Duodenal mucosa (tissue), 2 donors: ENCODE results near the gene AGBL3.

Experiments
- H3K27ac ChIP-seq: one replicate; pipeline ENCODE4 v1.7.0; 2013; ENCODE audit warnings: low read depth, low read length
- H3K27me3 ChIP-seq, 2 donors: one replicate each; pipeline ENCODE4 v1.7.0; 2013; ENCODE audit warnings: low read length in 2 of 2, control low read depth in 1 of 2; ENCODE audit not compliant: insufficient read depth in 2 of 2, control insufficient read depth in 1 of 2
- H3K36me3 ChIP-seq, 2 donors: one replicate each; pipeline ENCODE4 v1.7.0; 2013; ENCODE audit warnings: low read length in 2 of 2, control low read depth in 1 of 2; ENCODE audit not compliant: insufficient read depth in 2 of 2, control insufficient read depth in 1 of 2
- H3K4me1 ChIP-seq, 2 donors: one replicate each; pipeline ENCODE4 v1.7.0; 2013; ENCODE audit warnings: low read length in 2 of 2, control low read depth in 1 of 2; ENCODE audit not compliant: insufficient read depth in 2 of 2, control insufficient read depth in 1 of 2
- H3K4me3 ChIP-seq, 2 donors: one replicate each; pipeline ENCODE4 v1.7.0; 2013; ENCODE audit warnings: low read length in 2 of 2, low read depth in 1 of 2
- H3K9ac ChIP-seq, 2 donors: one replicate each; pipeline ENCODE4 v1.7.0; 2013; ENCODE audit warnings: low read length in 2 of 2, low read depth in 1 of 2
- H3K9me3 ChIP-seq, 2 donors: one replicate each; pipeline ENCODE4 v1.7.0; 2013; ENCODE audit warnings: low read length in 2 of 2, control low read depth in 1 of 2; ENCODE audit not compliant: control insufficient read depth in 1 of 2

The AGBL3 gene

GRCh38 chr7:134986363-134987251, at the start of gene AGBL3:
Gene AGBL3 (plus strand): TSS chr7:134986508. CDS start chr7:134987934, 1,426 bp downstream.
- no peaks in the 10 kb centered on the region for H3K9me3 ChIP-seq
- peaks cover 12 to 27% of the 10 kb centered on the region in 2 donors for H3K4me1 ChIP-seq
- peak within 1 kb of the TSS; percentile 90 to 96 for H3K9ac ChIP-seq
- no peaks in the 10 kb centered on the region for H3K27me3 ChIP-seq
- no peaks in the 10 kb centered on the region for H3K36me3 ChIP-seq
- H3K4me3 ChIP-seq: peak within 1 kb of the TSS; percentile 96 to 99
- peak within 1 kb of the TSS; percentile 77 for H3K27ac ChIP-seq

DNA sequence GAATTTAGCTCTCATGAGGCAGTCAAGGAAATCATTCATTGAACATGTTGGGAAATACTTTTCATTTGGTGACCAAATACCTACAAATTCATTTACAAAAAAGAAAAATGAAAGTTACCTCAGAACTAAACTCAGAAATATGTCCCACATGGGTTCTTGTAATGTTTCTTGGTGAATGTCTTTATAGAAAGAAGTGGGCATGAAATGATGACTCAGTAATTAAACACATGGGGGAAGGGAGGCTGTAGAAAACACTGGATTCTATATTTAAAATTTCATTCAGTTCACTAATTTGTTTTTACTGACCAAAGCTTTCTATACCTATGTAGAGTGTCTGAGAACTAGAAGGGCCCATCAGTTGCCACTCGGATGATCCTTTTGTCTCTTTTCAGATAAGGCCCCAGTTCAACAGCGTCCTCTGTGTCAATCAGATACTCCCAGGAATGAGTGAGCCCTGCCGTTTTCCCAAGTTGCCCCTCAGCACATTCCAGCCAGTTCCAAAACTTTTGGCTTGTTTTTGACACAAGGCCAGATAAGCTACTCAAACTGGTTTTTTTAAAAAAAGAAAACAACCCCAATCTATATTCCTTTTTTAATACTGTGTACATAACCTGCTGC, 49.3 kb upstream of the AGBL3 start:
- Histone ChIP-seq H3K27ac (no peak overlapping the region), H3K4me1 (peaks cover 0 to 6% of the 10 kb centered on the region in 2 donors), H3K36me3 (no peaks in the 10 kb centered on the region), H3K9ac (no peak overlapping the region), H3K27me3 (no peaks in the 10 kb centered on the region), H3K4me3 (no peak overlapping the region), H3K9me3 (no peaks in the 10 kb centered on the region)

GRCh38 chr7:134938141-134938540, 48.2 kb upstream of the AGBL3 start:
- Histone ChIP-seq H3K9ac (no peak overlapping the region), H3K36me3 (no peaks in the 10 kb centered on the region), H3K27me3 (no peaks in the 10 kb centered on the region), H3K9me3 (no peaks in the 10 kb centered on the region), H3K4me1 (peaks cover 0 to 9% of the 10 kb centered on the region in 2 donors), H3K4me3 (no peak overlapping the region), H3K27ac (no peak overlapping the region)

DNA sequence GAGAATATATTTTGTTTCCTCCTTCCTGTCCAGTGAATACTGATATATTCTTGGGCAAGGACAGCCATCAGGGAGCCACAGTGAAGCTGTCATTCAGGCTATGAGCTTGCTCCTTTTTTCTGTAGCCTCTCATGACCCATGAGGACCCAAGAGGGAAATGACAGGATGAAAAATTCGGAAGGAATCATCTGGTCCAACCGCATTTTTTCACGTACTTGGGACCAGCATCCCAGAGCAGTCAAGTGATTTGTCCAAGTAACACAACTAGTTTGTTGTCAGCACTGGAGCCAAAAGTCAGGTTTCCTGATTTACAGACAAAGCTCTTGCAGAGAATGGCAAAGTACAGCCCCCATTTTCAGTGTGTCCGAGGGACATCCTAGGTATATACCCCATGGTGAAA, 47.2 kb upstream of the AGBL3 start:
- no peaks in the 10 kb centered on the region for H3K36me3 ChIP-seq
- peaks cover 0 to 9% of the 10 kb centered on the region in 2 donors for H3K4me1 ChIP-seq
- H3K9ac ChIP-seq: no peak overlapping the region
- H3K4me3 ChIP-seq: no peak overlapping the region
- no peaks in the 10 kb centered on the region for H3K9me3 ChIP-seq
- no peaks in the 10 kb centered on the region for H3K27me3 ChIP-seq
- no peak overlapping the region for H3K27ac ChIP-seq

- Histone ChIP-seq H3K9ac (no peak overlapping the region), H3K27ac (no peak overlapping the region), H3K4me1 (peaks cover 8 to 17% of the 10 kb centered on the region in 2 donors), H3K4me3 (no peak overlapping the region), H3K9me3 (no peaks in the 10 kb centered on the region), H3K27me3 (no peaks in the 10 kb centered on the region), H3K36me3 (no peaks in the 10 kb centered on the region)
Observed at GRCh38 chr7:134940729-134941128, 45.6 kb upstream of the AGBL3 start.

- Histone ChIP-seq H3K27ac (no peak overlapping the region), H3K27me3 (no peaks in the 10 kb centered on the region), H3K9ac (no peak overlapping the region), H3K36me3 (no peaks in the 10 kb centered on the region), H3K9me3 (no peaks in the 10 kb centered on the region), H3K4me1 (peaks cover 9 to 20% of the 10 kb centered on the region in 2 donors), H3K4me3 (no peak overlapping the region)
Observed at GRCh38 chr7:134941185-134941900, 45.0 kb upstream of the AGBL3 start.

DNA sequence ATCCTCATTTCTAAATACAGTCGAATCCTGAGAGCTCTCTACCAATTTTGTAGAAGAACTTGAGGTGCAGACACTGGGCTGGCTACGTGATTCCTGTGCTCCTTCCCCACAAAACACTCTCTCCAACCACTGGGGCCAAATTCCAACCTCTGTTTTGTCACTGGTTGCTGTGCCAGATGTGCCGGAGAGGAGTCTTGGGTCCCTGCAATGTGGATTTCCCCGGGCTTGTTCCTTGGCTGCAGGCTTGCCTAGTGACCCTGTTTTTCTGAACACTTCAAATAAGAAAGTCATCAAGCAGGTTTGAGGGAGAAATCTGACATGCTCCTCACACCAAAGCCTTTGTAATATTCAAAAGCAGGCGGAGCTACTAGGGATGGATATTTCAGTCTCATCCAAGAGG, 44.4 kb upstream of the AGBL3 start:
- Histone ChIP-seq H3K36me3 (no peaks in the 10 kb centered on the region), H3K27me3 (no peaks in the 10 kb centered on the region), H3K9me3 (no peaks in the 10 kb centered on the region), H3K4me3 (no peak overlapping the region), H3K9ac (no peak overlapping the region), H3K4me1 (peaks cover 9 to 20% of the 10 kb centered on the region in 2 donors), H3K27ac (no peak overlapping the region)

DNA sequence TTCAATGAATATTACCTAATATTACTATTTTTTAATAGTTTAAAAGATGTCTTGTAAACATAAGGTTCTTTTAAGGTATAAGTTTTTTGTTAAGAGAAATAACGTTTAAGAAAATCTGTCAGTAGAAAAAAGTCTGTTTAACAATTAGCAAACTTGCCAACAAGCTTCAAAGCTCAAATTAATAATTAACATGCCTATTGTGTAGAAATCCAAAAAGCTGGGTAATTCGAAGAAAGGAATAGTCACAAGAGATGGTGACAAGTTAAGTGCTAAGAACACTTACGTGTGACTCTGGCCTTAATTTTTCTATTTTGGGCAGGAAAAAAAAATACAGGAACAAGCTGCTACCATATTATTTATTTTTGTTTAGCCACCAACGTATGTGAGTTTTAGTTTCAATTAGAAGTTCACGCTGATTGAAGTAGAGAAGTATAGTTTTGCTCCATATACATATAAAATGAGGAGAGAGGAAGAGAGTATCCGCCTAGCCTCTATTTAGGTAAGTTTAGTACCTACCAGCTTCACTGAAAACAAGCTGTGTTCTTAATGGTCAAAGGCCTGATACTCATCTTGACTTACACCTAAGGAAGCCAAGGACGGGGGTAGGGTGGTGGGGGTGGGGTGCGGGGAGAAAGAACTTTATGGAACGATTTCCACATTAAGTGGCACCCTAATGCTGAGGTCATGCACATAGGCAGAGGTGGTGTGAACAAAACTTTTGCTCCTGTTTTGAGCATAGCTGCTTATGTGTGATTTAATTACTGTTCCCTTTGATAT, 43.4 kb upstream of the AGBL3 start:
- no peak overlapping the region for H3K9ac ChIP-seq
- H3K27ac ChIP-seq: no peak overlapping the region

GRCh38 chr7:134943785-134944400, 42.4 kb upstream of the AGBL3 start:
- Histone ChIP-seq H3K9me3 (no peaks in the 10 kb centered on the region), H3K4me3 (no peak overlapping the region), H3K27ac (no peak overlapping the region), H3K9ac (no peak overlapping the region), H3K27me3 (no peaks in the 10 kb centered on the region), H3K36me3 (no peaks in the 10 kb centered on the region), H3K4me1 (peaks cover 9 to 20% of the 10 kb centered on the region in 2 donors)

More for the DNA sequence above, 43.4 kb upstream of the AGBL3 start:
- no peaks in the 10 kb centered on the region for H3K9me3 ChIP-seq
- H3K4me3 ChIP-seq: peak overlapping the region in 1 of 2 donors; percentile 43
- no peaks in the 10 kb centered on the region for H3K36me3 ChIP-seq
- H3K27me3 ChIP-seq: no peaks in the 10 kb centered on the region
- peaks cover 9 to 20% of the 10 kb centered on the region in 2 donors for H3K4me1 ChIP-seq
